GM23338 (cell line): ENCODE measurements around the gene CACNA1C.

ENCODE experiments used
- CREB1 ChIP-seq: fragments of 250-450 bp; sonication (Bioruptor Pico); IDR thresholded peaks from 2 replicates; pipeline ENCODE4 v1.5.0; 2020; ENCODE audit warnings: low read depth, mild to moderate bottlenecking, moderate library complexity
- EZH2 ChIP-seq: fragments of 200-600 bp; sonication (generic); IDR thresholded peaks from one replicate; pipeline ENCODE4 v1.8.0; 2017; ENCODE audit warnings: antibody characterized with exemption, mild to moderate bottlenecking, low read depth; ENCODE audit not compliant: unreplicated experiment
- POLR2AphosphoS5 ChIP-seq: IDR thresholded peaks from 2 replicates; pipeline ENCODE4 v1.6.1; 2016; ENCODE audit warnings: antibody characterized with exemption, low read depth
- STAT1 ChIP-seq: IDR thresholded peaks from one replicate; pipeline ENCODE4 v1.6.1; 2016; ENCODE audit warnings: antibody characterized with exemption; ENCODE audit not compliant: unreplicated experiment
- TF ChIP-seq, protein P1 (sequence below), 2 experiments: fragments of 200-600 bp in 1 of 2; sonication (generic) in 1 of 2; conservative IDR thresholded peaks; 2 replicates each; pipeline versions ENCODE4 v1.5.1 to v1.6.1; 2016 to 2017; ENCODE audit warnings: antibody characterized with exemption in 2 of 2, low read depth in 2 of 2, mild to moderate bottlenecking in 2 of 2, moderate library complexity in 1 of 2
- TF ChIP-seq, protein P2 (sequence below): IDR thresholded peaks from one replicate; pipeline ENCODE4 v1.6.1; 2018; ENCODE audit warnings: antibody characterized with exemption; ENCODE audit not compliant: unreplicated experiment

DNA sequence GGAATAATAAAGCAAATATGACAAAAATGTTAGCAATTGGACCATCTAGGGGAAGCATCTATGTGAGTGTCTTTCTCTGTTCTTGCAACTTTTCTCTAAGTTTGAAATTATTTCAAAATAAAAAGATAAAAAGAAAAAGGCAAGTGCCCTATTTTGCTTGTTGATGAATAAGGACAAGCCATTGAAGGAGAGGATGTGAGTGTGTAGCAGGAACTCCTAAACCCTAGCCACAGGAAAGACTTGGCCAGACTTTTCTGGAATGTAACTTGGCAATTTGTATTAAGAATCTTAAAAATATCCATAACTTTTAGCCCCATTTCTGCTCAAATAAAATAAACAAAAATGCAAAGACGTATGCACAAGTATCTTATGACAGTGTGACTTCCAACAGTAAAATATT is 279.4 kb downstream of the CACNA1C start:
- TF ChIP-seq, protein P1, sequence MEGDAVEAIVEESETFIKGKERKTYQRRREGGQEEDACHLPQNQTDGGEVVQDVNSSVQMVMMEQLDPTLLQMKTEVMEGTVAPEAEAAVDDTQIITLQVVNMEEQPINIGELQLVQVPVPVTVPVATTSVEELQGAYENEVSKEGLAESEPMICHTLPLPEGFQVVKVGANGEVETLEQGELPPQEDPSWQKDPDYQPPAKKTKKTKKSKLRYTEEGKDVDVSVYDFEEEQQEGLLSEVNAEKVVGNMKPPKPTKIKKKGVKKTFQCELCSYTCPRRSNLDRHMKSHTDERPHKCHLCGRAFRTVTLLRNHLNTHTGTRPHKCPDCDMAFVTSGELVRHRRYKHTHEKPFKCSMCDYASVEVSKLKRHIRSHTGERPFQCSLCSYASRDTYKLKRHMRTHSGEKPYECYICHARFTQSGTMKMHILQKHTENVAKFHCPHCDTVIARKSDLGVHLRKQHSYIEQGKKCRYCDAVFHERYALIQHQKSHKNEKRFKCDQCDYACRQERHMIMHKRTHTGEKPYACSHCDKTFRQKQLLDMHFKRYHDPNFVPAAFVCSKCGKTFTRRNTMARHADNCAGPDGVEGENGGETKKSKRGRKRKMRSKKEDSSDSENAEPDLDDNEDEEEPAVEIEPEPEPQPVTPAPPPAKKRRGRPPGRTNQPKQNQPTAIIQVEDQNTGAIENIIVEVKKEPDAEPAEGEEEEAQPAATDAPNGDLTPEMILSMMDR (conservative IDR thresholded peaks at IDR 0.05; ENCODE audit: low read depth in 2 of 2): no peak
- TF ChIP-seq, protein P2, sequence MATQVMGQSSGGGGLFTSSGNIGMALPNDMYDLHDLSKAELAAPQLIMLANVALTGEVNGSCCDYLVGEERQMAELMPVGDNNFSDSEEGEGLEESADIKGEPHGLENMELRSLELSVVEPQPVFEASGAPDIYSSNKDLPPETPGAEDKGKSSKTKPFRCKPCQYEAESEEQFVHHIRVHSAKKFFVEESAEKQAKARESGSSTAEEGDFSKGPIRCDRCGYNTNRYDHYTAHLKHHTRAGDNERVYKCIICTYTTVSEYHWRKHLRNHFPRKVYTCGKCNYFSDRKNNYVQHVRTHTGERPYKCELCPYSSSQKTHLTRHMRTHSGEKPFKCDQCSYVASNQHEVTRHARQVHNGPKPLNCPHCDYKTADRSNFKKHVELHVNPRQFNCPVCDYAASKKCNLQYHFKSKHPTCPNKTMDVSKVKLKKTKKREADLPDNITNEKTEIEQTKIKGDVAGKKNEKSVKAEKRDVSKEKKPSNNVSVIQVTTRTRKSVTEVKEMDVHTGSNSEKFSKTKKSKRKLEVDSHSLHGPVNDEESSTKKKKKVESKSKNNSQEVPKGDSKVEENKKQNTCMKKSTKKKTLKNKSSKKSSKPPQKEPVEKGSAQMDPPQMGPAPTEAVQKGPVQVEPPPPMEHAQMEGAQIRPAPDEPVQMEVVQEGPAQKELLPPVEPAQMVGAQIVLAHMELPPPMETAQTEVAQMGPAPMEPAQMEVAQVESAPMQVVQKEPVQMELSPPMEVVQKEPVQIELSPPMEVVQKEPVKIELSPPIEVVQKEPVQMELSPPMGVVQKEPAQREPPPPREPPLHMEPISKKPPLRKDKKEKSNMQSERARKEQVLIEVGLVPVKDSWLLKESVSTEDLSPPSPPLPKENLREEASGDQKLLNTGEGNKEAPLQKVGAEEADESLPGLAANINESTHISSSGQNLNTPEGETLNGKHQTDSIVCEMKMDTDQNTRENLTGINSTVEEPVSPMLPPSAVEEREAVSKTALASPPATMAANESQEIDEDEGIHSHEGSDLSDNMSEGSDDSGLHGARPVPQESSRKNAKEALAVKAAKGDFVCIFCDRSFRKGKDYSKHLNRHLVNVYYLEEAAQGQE: no peak
- TF ChIP-seq POLR2AphosphoS5 (no peak), EZH2 (no peak), CREB1 (CRISPR knock-in tag) (no peak), STAT1 (no peak)
